Measurements from ENCODE around the gene KAZN. TPM values are rescaled to one million over a fixed set of nuclear protein-coding genes. Genes with fewer than 3 reads are reported as not detected.

Gene KAZN
- total RNA-seq, 2 experiments from 2014 or later: 0.22 to 0.55 TPM

GRCh38 chr1:14948112-14948652 lies 349.7 kb downstream of the KAZN start:
- no peaks in the 10 kb centered on the region for H3K36me3 ChIP-seq (ENCODE audit: insufficient read depth, low read length)
- intact Hi-C loops (cut with DNase I, micrococcal nuclease): no loop called here
- no peaks in the 10 kb centered on the region for H3K4me1 ChIP-seq (ENCODE audit: insufficient read depth, low read length)
- H3K9me3 Mint-ChIP-seq: no peaks in the 10 kb centered on the region
- H3K27me3 Mint-ChIP-seq: no peaks in the 10 kb centered on the region
- H3K4me3 Mint-ChIP-seq: no peak overlapping the region
- peaks cover 0 to 5% of the 10 kb centered on the region in 2 experiments for H3K9me3 ChIP-seq (ENCODE audit: control insufficient read depth in 1 of 2, insufficient read depth in 1 of 2, low read length in 2 of 2)
- TF ChIP-seq CTCF (IDR thresholded peaks at IDR 0.05): no peak
- ATAC-seq (ENCODE audit: poor library complexity) (no peak), DNase-seq (no peak)
- H3K27me3 ChIP-seq (ENCODE audit: control insufficient read depth in 1 of 2, insufficient read depth in 2 of 2, low read length in 2 of 2): peaks cover 0 to 2% of the 10 kb centered on the region in 2 experiments
- no peaks in the 10 kb centered on the region for H3K4me1 Mint-ChIP-seq (ENCODE audit: low read depth)
- POLR2A ChIA-PET: no interaction called here
- H3K36me3 Mint-ChIP-seq (ENCODE audit: low read depth): no peaks in the 10 kb centered on the region
- no peak overlapping the region for H3K27ac ChIP-seq (ENCODE audit: low read depth in 1 of 2, low read length in 2 of 2)
- no peak overlapping the region for H3K4me3 ChIP-seq (ENCODE audit: low read length)
- H3K27ac Mint-ChIP-seq: no peak overlapping the region
- CTCF ChIA-PET: no interaction called here

GRCh38 chr1:14949270-14949835 lies 350.9 kb downstream of the KAZN start:
- H3K4me3 Mint-ChIP-seq: no peak overlapping the region
- H3K27me3 ChIP-seq (ENCODE audit: control insufficient read depth in 1 of 2, insufficient read depth in 2 of 2, low read length in 2 of 2): peaks cover 0 to 2% of the 10 kb centered on the region in 2 experiments
- CTCF ChIA-PET: no interaction called here
- DNase-seq: no peak
- no peak overlapping the region for H3K4me3 ChIP-seq (ENCODE audit: low read length)
- H3K9me3 Mint-ChIP-seq: no peaks in the 10 kb centered on the region
- H3K9me3 ChIP-seq (ENCODE audit: control insufficient read depth in 1 of 2, insufficient read depth in 1 of 2, low read length in 2 of 2): peaks cover 0 to 9% of the 10 kb centered on the region in 2 experiments
- H3K27ac ChIP-seq (ENCODE audit: low read depth in 1 of 2, low read length in 2 of 2): no peak overlapping the region
- no peaks in the 10 kb centered on the region for H3K36me3 ChIP-seq (ENCODE audit: insufficient read depth, low read length)
- no peaks in the 10 kb centered on the region for H3K4me1 ChIP-seq (ENCODE audit: insufficient read depth, low read length)
- no peaks in the 10 kb centered on the region for H3K36me3 Mint-ChIP-seq (ENCODE audit: low read depth)
- POLR2A ChIA-PET: no interaction called here
- no peak for ATAC-seq (ENCODE audit: poor library complexity)
- H3K27ac Mint-ChIP-seq: no peak overlapping the region
- H3K4me1 Mint-ChIP-seq (ENCODE audit: low read depth): no peaks in the 10 kb centered on the region
- no peaks in the 10 kb centered on the region for H3K27me3 Mint-ChIP-seq
- intact Hi-C loops (cut with DNase I, micrococcal nuclease): no loop called here
- no peak for TF ChIP-seq CTCF (IDR thresholded peaks at IDR 0.05)

- H3K27ac ChIP-seq (ENCODE audit: low read depth in 1 of 2, low read length in 2 of 2): no peak overlapping the region
- no peak overlapping the region for H3K4me3 Mint-ChIP-seq
- ATAC-seq (ENCODE audit: poor library complexity): no peak
- intact Hi-C loops (cut with DNase I, micrococcal nuclease): no loop called here
- no peaks in the 10 kb centered on the region for H3K4me1 ChIP-seq (ENCODE audit: insufficient read depth, low read length)
- H3K27me3 ChIP-seq (ENCODE audit: control insufficient read depth in 1 of 2, insufficient read depth in 2 of 2, low read length in 2 of 2): peaks cover 0 to 2% of the 10 kb centered on the region in 2 experiments
- no peak overlapping the region for H3K27ac Mint-ChIP-seq
- peaks cover 0 to 9% of the 10 kb centered on the region in 2 experiments for H3K9me3 ChIP-seq (ENCODE audit: control insufficient read depth in 1 of 2, insufficient read depth in 1 of 2, low read length in 2 of 2)
- CTCF ChIA-PET: no interaction called here
- POLR2A ChIA-PET: no interaction called here
- TF ChIP-seq CTCF (IDR thresholded peaks at IDR 0.05): no peak
- H3K27me3 Mint-ChIP-seq: no peaks in the 10 kb centered on the region
- DNase-seq: no peak
- H3K9me3 Mint-ChIP-seq: no peaks in the 10 kb centered on the region
- no peak overlapping the region for H3K4me3 ChIP-seq (ENCODE audit: low read length)
- no peaks in the 10 kb centered on the region for H3K4me1 Mint-ChIP-seq (ENCODE audit: low read depth)
- no peaks in the 10 kb centered on the region for H3K36me3 ChIP-seq (ENCODE audit: insufficient read depth, low read length)
- no peaks in the 10 kb centered on the region for H3K36me3 Mint-ChIP-seq (ENCODE audit: low read depth)
Observed at GRCh38 chr1:14949836-14950713, 351.6 kb downstream of the KAZN start.

All from CD4-positive, alpha-beta T cell (primary cell).